Mucosa of stomach (tissue), 1 donor: ENCODE data around the gene MYT1.
"Not testable (repeated sequence)": the region's sequence is repeated elsewhere in the genome, so short reads cannot be mapped to it uniquely, and the experiment has no call there.

Source experiments
- H3K27me3 ChIP-seq: one replicate; pipeline ENCODE4 v1.7.0; 2013; ENCODE audit warnings: mild to moderate bottlenecking, low read length; ENCODE audit not compliant: control insufficient read depth, insufficient read depth
- H3K36me3 ChIP-seq: one replicate; pipeline ENCODE4 v1.7.0; 2013; ENCODE audit warnings: low read length; ENCODE audit not compliant: control insufficient read depth, insufficient read depth
- H3K4me1 ChIP-seq: one replicate; pipeline ENCODE4 v1.7.0; 2013; ENCODE audit warnings: mild to moderate bottlenecking, low read length; ENCODE audit not compliant: control insufficient read depth, insufficient read depth
- H3K4me3 ChIP-seq: one replicate; pipeline ENCODE4 v1.7.0; 2013; ENCODE audit warnings: low read length
- H3K9ac ChIP-seq: one replicate; pipeline ENCODE4 v1.7.0; 2013; ENCODE audit warnings: mild to moderate bottlenecking, low read length, moderate library complexity
- H3K9me3 ChIP-seq: one replicate; pipeline ENCODE4 v1.7.0; 2013; ENCODE audit warnings: mild to moderate bottlenecking, low read length, moderate library complexity; ENCODE audit not compliant: control insufficient read depth
- donor health status: Pancreatic carcinoma.

The MYT1 gene

DNA sequence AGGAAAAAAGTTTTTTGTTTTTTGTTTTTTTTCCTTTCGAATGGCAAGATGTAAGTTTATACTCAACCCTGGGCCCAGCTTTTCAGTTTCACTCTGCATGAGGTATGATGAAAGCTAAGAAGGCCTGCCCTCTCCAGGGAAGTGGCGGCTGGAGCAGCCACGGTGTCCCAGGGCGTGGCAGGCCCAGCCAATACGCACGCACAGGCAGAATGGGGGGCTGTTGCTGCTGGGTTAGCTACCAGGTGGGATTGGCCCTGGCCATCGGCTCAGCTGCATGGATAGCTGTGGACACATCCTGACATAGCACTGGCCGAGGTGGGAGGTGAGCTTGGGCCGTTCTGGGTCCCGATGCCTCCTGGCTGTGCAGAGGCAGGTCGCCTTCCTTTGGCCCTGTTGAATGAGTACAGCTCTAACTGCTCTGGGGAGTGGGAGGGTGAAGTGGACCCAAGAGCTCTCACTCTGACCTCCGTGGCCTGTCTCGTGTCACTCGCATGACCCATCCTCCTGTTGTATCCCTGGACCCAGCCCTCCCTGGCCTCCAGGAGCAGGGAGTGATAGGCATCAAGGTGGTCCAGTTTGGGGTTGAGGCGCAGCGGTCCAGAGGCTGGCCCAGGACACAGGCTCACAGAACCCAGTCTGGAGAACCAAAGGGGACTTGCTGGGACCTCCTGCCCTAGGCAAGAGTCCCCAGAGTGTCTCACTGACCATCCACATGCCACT is 18.1 kb downstream of the MYT1 start:
- Histone ChIP-seq H3K4me3 (no peak overlapping the region), H3K36me3 (no peaks in the 10 kb centered on the region), H3K27me3 (no peaks in the 10 kb centered on the region), H3K4me1 (no peaks in the 10 kb centered on the region), H3K9me3 (no peaks in the 10 kb centered on the region), H3K9ac (no peak overlapping the region)

DNA sequence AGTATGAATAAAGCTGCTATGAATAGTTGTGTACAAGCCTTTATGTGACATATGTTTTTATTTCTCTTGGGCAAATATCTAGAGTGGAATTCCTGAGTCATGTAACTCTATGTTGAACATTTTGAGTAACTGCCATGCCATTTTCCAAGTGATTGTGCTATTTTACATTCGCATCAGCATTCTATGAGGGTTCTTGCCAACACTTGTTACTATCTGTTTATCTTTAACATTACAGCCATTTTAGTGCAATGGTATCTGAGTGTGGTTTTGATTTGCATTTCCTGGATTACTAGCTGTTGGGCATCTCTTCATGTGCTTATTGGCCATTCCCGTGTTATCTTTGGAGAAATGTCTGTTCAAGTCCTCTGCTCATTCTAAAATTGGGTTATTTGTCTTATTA is 19.1 kb downstream of the MYT1 start:
- H3K9ac ChIP-seq = no peak overlapping the region
- no peaks in the 10 kb centered on the region for H3K9me3 ChIP-seq
- no peaks in the 10 kb centered on the region for H3K27me3 ChIP-seq
- no peaks in the 10 kb centered on the region for H3K4me1 ChIP-seq
- no peak overlapping the region for H3K4me3 ChIP-seq
- H3K36me3 ChIP-seq = no peaks in the 10 kb centered on the region

DNA sequence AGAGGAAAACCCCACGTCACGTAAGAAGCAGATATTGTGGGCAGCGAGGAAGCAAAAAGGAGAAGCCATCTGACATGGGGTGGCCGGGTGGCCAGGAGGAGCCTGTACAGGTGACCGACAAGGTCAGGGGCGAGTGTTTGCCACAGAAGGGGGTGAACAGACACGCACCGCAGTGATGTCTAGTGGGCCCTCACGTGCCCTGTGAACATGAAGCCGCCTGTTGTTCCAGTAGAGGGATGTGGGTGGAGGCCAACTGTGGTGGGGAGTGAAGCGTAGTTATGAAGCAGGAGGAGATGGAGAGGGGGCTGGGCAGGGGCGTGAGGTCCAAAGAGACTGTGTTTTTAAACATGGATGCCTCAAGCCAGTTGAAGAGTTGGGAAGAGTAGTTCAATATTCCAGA is 20.5 kb downstream of the MYT1 start:
- Histone ChIP-seq H3K9me3 (no peaks in the 10 kb centered on the region), H3K9ac (no peak overlapping the region), H3K4me1 (no peaks in the 10 kb centered on the region), H3K27me3 (no peaks in the 10 kb centered on the region), H3K4me3 (no peak overlapping the region), H3K36me3 (no peaks in the 10 kb centered on the region)

GRCh38 chr20:64185276-64185900 is 21.1 kb downstream of the MYT1 start:
- Histone ChIP-seq H3K4me1 (no peaks in the 10 kb centered on the region), H3K9me3 (no peaks in the 10 kb centered on the region), H3K4me3 (no peak overlapping the region), H3K36me3 (no peaks in the 10 kb centered on the region), H3K9ac (no peak overlapping the region), H3K27me3 (no peaks in the 10 kb centered on the region)

- Histone ChIP-seq H3K9ac (no peak overlapping the region), H3K4me3 (no peak overlapping the region), H3K4me1 (no peaks in the 10 kb centered on the region), H3K27me3 (peaks cover under 1% of the 10 kb centered on the region), H3K36me3 (no peaks in the 10 kb centered on the region), H3K9me3 (no peaks in the 10 kb centered on the region)
These were observed 21.9 kb downstream of the MYT1 start for GRCh38 chr20:64186071-64186598.

GRCh38 chr20:64187213-64187612 is 23.0 kb downstream of the MYT1 start:
- H3K27me3 ChIP-seq, H3K36me3 ChIP-seq, H3K4me1 ChIP-seq, H3K9me3 ChIP-seq, H3K4me3 ChIP-seq, H3K9ac ChIP-seq: not testable (repeated sequence)

GRCh38 chr20:64188091-64188490 is 23.8 kb downstream of the MYT1 start:
- no peak overlapping the region for H3K4me3 ChIP-seq
- H3K9me3 ChIP-seq = no peaks in the 10 kb centered on the region
- H3K36me3 ChIP-seq = no peaks in the 10 kb centered on the region
- H3K27me3 ChIP-seq = peaks cover 4% of the 10 kb centered on the region
- no peaks in the 10 kb centered on the region for H3K4me1 ChIP-seq
- no peak overlapping the region for H3K9ac ChIP-seq

DNA sequence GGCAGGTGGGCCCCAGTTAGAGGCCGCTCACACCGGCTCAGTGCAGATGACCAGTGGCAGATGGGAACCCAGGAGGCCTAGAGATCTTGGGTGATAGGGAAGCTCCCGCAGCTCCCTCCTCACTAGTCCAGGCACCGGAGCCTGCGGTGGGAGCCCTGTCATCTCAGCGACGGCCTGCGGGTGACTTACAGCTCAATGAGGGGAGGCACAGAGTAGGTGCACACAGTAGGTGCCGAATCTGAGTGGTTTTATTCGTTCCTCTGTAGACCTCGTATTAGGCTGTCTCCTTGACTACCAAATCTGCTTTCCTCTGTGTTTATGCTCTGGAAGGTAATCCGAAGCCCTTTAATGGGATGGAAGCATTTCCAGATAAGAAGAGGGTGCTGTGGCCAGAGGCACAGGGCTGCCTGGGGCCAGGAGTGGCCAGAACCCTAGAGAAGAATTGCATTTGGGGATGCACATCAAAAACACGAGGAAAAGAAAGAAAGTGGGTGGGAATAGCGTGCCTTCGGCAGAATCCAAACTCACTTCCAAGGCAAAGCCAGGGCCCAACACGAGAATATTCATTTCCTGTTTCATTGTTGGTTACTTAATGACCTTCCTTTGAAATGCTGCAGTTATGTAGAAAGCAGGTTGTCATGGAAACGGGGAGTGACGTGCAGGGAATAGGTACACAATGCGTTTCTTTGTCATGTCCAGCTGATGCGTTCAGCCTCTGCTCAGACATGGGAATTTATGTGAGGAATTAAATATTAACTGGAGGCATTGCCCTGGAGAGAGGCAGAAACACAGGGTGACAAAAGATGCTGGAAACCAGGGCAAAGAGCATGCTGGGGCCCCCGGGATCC is 24.7 kb downstream of the MYT1 start:
- Histone ChIP-seq H3K4me1 (no peaks in the 10 kb centered on the region), H3K4me3 (no peak overlapping the region), H3K9ac (no peak overlapping the region), H3K36me3 (no peaks in the 10 kb centered on the region), H3K27me3 (peaks cover 4% of the 10 kb centered on the region), H3K9me3 (no peaks in the 10 kb centered on the region)

DNA sequence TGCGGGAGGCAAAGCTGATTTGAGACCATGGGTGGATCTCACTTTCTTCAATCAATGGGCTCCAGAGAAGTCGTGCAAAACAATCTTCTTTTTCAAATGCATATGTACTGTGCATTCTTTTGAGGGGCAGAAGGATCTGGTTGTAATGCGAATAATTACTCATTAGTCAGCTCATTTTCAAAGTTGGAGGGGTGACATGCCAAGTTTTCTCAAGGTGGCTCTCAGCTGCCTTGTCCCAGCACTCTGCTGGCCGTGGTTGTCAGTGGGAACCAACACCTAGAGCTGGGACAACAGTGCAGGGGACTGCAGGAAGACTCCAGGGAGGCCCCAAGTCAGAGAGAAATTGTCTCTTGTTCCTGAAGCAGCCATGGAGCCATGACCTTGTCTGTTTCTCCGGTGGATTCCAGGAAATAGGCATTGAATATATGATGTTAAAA is 25.3 kb downstream of the MYT1 start:
- Histone ChIP-seq H3K36me3 (no peaks in the 10 kb centered on the region), H3K27me3 (peaks cover 4% of the 10 kb centered on the region), H3K9me3 (no peaks in the 10 kb centered on the region)

DNA sequence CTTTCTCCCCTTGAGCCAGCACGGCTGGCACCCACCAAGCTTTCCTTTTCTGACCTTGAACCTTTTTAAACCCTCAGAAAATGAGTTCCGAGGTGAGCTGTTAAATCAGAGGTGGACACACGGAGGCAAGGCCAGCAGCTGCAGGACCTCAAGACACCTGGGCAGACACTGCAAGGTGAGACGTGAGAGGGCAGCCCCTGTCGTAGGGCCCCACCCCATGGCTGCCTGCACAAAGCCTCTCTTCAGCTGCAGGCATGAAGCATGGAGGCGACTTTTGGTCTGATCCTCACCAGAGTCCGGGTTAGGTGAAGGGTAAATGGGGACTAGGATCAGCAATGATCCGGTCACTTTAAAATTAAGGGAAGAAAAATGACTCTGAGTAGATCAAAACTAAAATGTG is 25.7 kb downstream of the MYT1 start:
- H3K9me3 ChIP-seq = no peaks in the 10 kb centered on the region
- H3K9ac ChIP-seq = no peak overlapping the region
- H3K27me3 ChIP-seq = peaks cover 4% of the 10 kb centered on the region
- no peak overlapping the region for H3K4me3 ChIP-seq
- no peaks in the 10 kb centered on the region for H3K4me1 ChIP-seq
- no peaks in the 10 kb centered on the region for H3K36me3 ChIP-seq

More for the DNA sequence above, 25.3 kb downstream of the MYT1 start:
- no peaks in the 10 kb centered on the region for H3K4me1 ChIP-seq
- H3K4me3 ChIP-seq = no peak overlapping the region
- H3K9ac ChIP-seq = no peak overlapping the region

GRCh38 chr20:64191002-64191401 is 26.8 kb downstream of the MYT1 start:
- Histone ChIP-seq H3K36me3 (no peaks in the 10 kb centered on the region), H3K4me3 (no peak overlapping the region), H3K9me3 (no peaks in the 10 kb centered on the region), H3K9ac (no peak overlapping the region), H3K27me3 (peaks cover 4% of the 10 kb centered on the region), H3K4me1 (no peaks in the 10 kb centered on the region)

DNA sequence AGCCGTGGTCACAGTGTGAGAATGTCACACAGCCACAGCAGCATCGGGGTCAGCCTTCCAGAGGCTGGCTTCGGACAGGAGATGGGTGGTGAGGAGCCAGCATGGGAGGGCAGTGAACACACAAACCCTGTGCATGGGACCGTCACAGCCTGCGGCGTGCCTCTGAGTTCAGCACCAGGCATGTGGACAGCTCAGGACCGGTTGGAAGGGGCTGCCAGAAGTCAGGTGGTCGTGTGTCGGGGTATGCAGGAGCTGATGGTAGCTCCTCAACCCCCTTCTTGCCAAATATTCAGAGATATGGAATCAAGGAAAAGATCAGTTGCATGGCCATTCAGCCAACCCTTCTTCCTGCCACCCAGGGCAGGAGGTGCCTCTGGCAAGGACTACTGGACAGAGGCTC is 28.2 kb downstream of the MYT1 start:
- Histone ChIP-seq H3K9me3 (no peaks in the 10 kb centered on the region), H3K4me1 (no peaks in the 10 kb centered on the region), H3K27me3 (peaks cover 4% of the 10 kb centered on the region), H3K36me3 (no peaks in the 10 kb centered on the region), H3K4me3 (no peak overlapping the region), H3K9ac (no peak overlapping the region)
